K562 (cell line): ENCODE results near the gene LATS2. TPM values are rescaled to one million over a fixed set of nuclear protein-coding genes. Genes with fewer than 3 reads are reported as not detected.

Experiments
- ATAC-seq: fragments of 200-7000 bp; cut with Tn5 transposase; 3 replicates; pipeline ENCODE4 v1.9.1; 2020; ENCODE audit warnings: moderate library complexity
- BruUV-seq: library from RNA; stranded (reverse); fragments of 400-500 nt; replicated peaks from 2 replicates; lab custom pipeline; 2021; lab: Mats Ljungman, UMichigan
- CTCF ChIA-PET: fragments of 300-600 bp; formaldehyde crosslinking; extraction: SDS; loops from one replicate; lab custom pipeline; 2021; ENCODE audit warnings: low intra/inter-chr PET ratio; lab: Yijun Ruan, JAX
- POLR2A ChIA-PET: fragments of 300-600, 350-650 bp; sonication (Branson Sonifier 250); formaldehyde crosslinking; extraction: SDS; loops from one replicate; lab custom pipeline; 2021; ENCODE audit warnings: antibody characterized with exemption, inconsistent platforms; lab: Yijun Ruan, JAX
- DNase-seq, 4 experiments: peaks; one replicate each; pipeline versions ENCODE4 v3.0.0 to v3.0.0-alpha.2; 2011 to 2018; ENCODE audit warnings: low spot score in 3 of 4, mixed read lengths in 3 of 4; ENCODE audit errors: extremely low read depth in 1 of 4
- FAIRE-seq: peaks from 2 replicates; lab custom pipeline; 2011; peaks lifted over from hg19 to GRCh38; lab: Jason Lieb, UNC
- H2AFZ ChIP-seq: 2 replicates; pipeline ENCODE4 v1.6.0; 2011; ENCODE audit warnings: low read depth, low read length, control low read depth, inconsistent platforms
- H3K27ac ChIP-seq: fragments of 200-600 bp; 3 replicates; pipeline ENCODE4 v1.8.0; 2011; ENCODE audit warnings: low read depth, mild to moderate bottlenecking, control low read depth, inconsistent platforms, low read length, moderate library complexity, mixed read lengths; ENCODE audit errors: extremely low read depth
- H3K27me3 ChIP-seq, 2 experiments: fragments of 300-600 bp in 1 of 2; 2 replicates in 1 of 2; 3 replicates in 1 of 2; pipeline versions ENCODE4 v1.6.0 to v1.8.0; 2011; ENCODE audit warnings: inconsistent platforms in 2 of 2, low read length in 2 of 2, mild to moderate bottlenecking in 1 of 2, mixed read lengths in 1 of 2, moderate library complexity in 1 of 2; ENCODE audit not compliant: control insufficient read depth in 2 of 2, insufficient read depth in 2 of 2
- H3K36me3 ChIP-seq: fragments of 300-600 bp; 3 replicates; pipeline ENCODE4 v1.8.0; 2011; ENCODE audit warnings: mild to moderate bottlenecking, low read length, inconsistent platforms; ENCODE audit not compliant: control insufficient read depth, insufficient read depth
- H3K4me1 ChIP-seq, 2 experiments: fragments of 200-600 bp in 1 of 2; replicated peaks in 1 of 2; 2 replicates in 1 of 2; 3 replicates in 1 of 2; pipeline versions ENCODE4 v1.5.1 to v1.8.0; 2011; ENCODE audit warnings: inconsistent platforms in 2 of 2, low read length in 2 of 2, mild to moderate bottlenecking in 1 of 2, mixed read lengths in 1 of 2, moderate library complexity in 1 of 2; ENCODE audit not compliant: control insufficient read depth in 2 of 2, insufficient read depth in 2 of 2
- H3K4me2 ChIP-seq: 2 replicates; pipeline ENCODE4 v1.6.1; 2011; ENCODE audit warnings: low read length, control low read depth, inconsistent platforms, mixed read lengths; ENCODE audit not compliant: insufficient read depth
- H3K4me3 ChIP-seq: fragments of 200-600 bp; sonication (generic), shearing (Covaris generic); 2 replicates; pipeline ENCODE4 v1.5.1; 2016; ENCODE audit warnings: control low read depth, inconsistent platforms
- H3K79me2 ChIP-seq: fragments of 200-600 bp; 3 replicates; pipeline ENCODE4 v1.8.0; 2011; ENCODE audit warnings: low read length, inconsistent platforms; ENCODE audit not compliant: control insufficient read depth, insufficient read depth
- H3K9ac ChIP-seq, 2 experiments: 2 replicates each; pipeline versions ENCODE4 v1.6.0 to v1.6.1; 2011; ENCODE audit warnings: low read depth in 2 of 2, low read length in 2 of 2, control low read depth in 1 of 2, inconsistent platforms in 1 of 2, mild to moderate bottlenecking in 1 of 2, mixed read lengths in 1 of 2; ENCODE audit not compliant: insufficient read depth in 1 of 2
- H3K9me1 ChIP-seq: one replicate; pipeline ENCODE4 v1.6.0; 2011; ENCODE audit warnings: inconsistent platforms, mild to moderate bottlenecking, low read length, moderate library complexity; ENCODE audit not compliant: control insufficient read depth, insufficient read depth
- H3K9me3 ChIP-seq: replicated peaks from 2 replicates; pipeline ENCODE4 v1.5.1; 2011; ENCODE audit warnings: low read depth, low read length, inconsistent platforms; ENCODE audit not compliant: control insufficient read depth, insufficient read depth
- H4K20me1 ChIP-seq: replicated peaks from 2 replicates; pipeline ENCODE4 v1.6.1; 2011; ENCODE audit warnings: low read length, inconsistent platforms, mixed read lengths; ENCODE audit not compliant: control insufficient read depth, insufficient read depth
- ADNP ChIP-seq: fragments of 200-800 bp; sonication (Bioruptor generic); IDR thresholded peaks from 2 replicates; pipeline ENCODE4 v1.6.1; 2016; ENCODE audit warnings: missing genetic modification characterization, missing compliant biosample characterization
- CHD2 ChIP-seq: IDR thresholded peaks from 2 replicates; pipeline ENCODE4 v1.6.1; 2011; ENCODE audit warnings: low read depth, low read length
- FOXK2 ChIP-seq, 2 experiments: fragments of 450-650 bp; IDR thresholded peaks in 1 of 2; conservative IDR thresholded peaks in 1 of 2; 2 replicates each; pipeline ENCODE4 v1.6.1; 2016; ENCODE audit warnings: low read depth in 2 of 2, mild to moderate bottlenecking in 1 of 2
- NR1H2 ChIP-seq: sonication (generic); formaldehyde crosslinking; IDR thresholded peaks from 2 replicates; pipeline ENCODE4 v1.4.0; 2020; ENCODE audit warnings: mild to moderate bottlenecking, missing genetic modification reagents
- RAD21 ChIP-seq, 2 experiments: fragments of 250-450 bp in 1 of 2; fragments of 450-650 bp in 1 of 2; sonication (Bioruptor Pico) in 1 of 2; formaldehyde crosslinking in 1 of 2; IDR thresholded peaks in 1 of 2; conservative IDR thresholded peaks in 1 of 2; 2 replicates each; pipeline versions ENCODE4 v1.4.0 to v1.8.0; 2020 to 2022; ENCODE audit warnings: mild to moderate bottlenecking in 2 of 2, moderate library complexity in 1 of 2
- WGBS: fragments of 100-300 bp; shearing (Covaris generic); methylation state at CpG from one replicate; pipeline ENCODE4 v1.1.6; 2016; ENCODE audit warnings: low coverage, mixed read lengths; ENCODE audit not compliant: insufficient coverage; ENCODE audit errors: missing lambda C conversion rate; 5-methylcytosine and 5-hydroxymethylcytosine counted together
- in situ Hi-C: fragments of 300-500 bp; cut with MboI; formaldehyde crosslinking; loops from 4 replicates; pipeline ENCODE4 v1.15.0; 2018; ENCODE audit warnings: inconsistent platforms, mixed read lengths
- intact Hi-C: fragments of 100-400 bp; cut with micrococcal nuclease; formaldehyde crosslinking; loops from 2 replicates; pipeline ENCODE4 v1.14.2; 2022
- polyA plus RNA-seq, 8 experiments: library from polyadenylated mRNA; depleted of rRNA in 4 of 8; stranded (reverse) in 5 of 8; unstranded in 3 of 8; fragments of >200 nt; fragmentation: Nextera tagmentation in 2 of 8; fragmentation: Illumina TruSeq in 1 of 8; extraction: Ambion mirVana in 2 of 8; extraction: Trizol in 1 of 8; gene quantifications; 2 replicates each; pipeline versions ENCODE4 v1.2.1 to v1.2.3, GENCODE V29; 2011 to 2014; ENCODE audit warnings: inconsistent platforms in 1 of 8, missing spikeins in 1 of 8
- total RNA-seq, 7 experiments: library from RNA; depleted of rRNA in 6 of 7; stranded (reverse); fragments of >200 nt in 6 of 7; fragmentation: Illumina TruSeq in 2 of 7; extraction: Trizol in 2 of 7; gene quantifications; 2 replicates each; pipeline versions ENCODE4 v1.2.1 to v1.2.3, GENCODE V29; 2011 to 2021; ENCODE audit warnings: low replicate concordance in 1 of 7
- TF ChIP-seq, protein P1 (sequence below): fragments of 450-650 bp; IDR thresholded peaks from 2 replicates; pipeline ENCODE4 v1.6.1; 2018; ENCODE audit warnings: mild to moderate bottlenecking, low read depth; ENCODE audit not compliant: partially characterized antibody
- TF ChIP-seq, protein P2 (sequence below): sonication (generic); formaldehyde crosslinking; IDR thresholded peaks from 2 replicates; pipeline ENCODE4 v1.8.0; 2022; ENCODE audit warnings: mild to moderate bottlenecking, missing genetic modification reagents
- TF ChIP-seq, protein P3 (sequence below): fragments of 250-450 bp; sonication (Bioruptor Pico); IDR thresholded peaks from 2 replicates; pipeline ENCODE4 v1.5.0; 2021

LATS2 gene
- total and polyA plus RNA-seq, 9 of the 15 experiments (the other 6 are each of a cell fraction or from before 2014, with no cell fraction given), result 0.18 to 3.7 (median 0.76) TPM

DNA sequence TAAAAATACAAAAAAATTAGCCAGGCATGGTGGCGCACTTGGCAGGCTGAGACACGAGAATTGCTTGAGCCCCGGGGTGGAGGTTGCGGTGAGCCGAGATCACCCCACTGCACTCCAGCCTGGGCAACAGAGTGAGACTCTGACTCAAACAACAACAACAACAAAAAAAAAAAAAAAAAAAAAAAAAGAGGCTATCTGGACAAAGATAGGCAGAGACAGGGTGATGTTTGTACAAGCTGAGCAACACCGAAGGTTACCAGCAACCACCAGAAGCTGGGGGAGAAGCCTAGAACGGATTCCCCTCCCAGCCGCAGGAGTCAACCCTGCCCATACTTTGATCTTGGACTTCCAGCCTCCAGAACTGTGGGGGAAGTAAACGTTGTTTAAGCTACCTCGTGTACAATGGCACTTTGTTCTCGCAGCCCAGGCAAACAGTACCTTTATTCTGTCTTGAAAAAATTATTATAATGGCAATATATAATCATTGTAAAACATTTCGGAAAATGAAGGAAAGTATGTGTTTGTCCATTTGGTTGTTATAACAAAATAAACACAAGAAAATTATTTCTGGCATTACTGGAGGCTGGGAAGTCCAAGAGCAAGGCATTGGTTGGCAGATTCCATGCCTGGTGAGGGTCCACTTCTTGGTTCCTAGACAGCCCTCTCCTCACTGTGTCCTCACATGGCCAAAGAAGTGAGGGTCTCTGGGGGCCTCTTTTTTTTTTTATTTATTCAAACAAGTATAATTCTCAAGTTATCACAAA is 39.8 kb upstream of the LATS2 start:
- BruUV-seq, result no TSS peak
- Histone ChIP-seq H3K27ac (no peak overlapping the region), H3K9me3 (no peaks in the 10 kb centered on the region), H3K9ac (no peak overlapping the region), H3K36me3 (no peaks in the 10 kb centered on the region), H3K4me2 (no peak overlapping the region), H4K20me1 (no peaks in the 10 kb centered on the region), H3K4me3 (no peak overlapping the region), H3K79me2 (no peaks in the 10 kb centered on the region), H3K9me1 (no peaks in the 10 kb centered on the region), H2AFZ (no peak overlapping the region), H3K27me3 (no peaks in the 10 kb centered on the region; a peak in 2 of 5 replicates)
- intact Hi-C loops, result loop anchor here (10.0 kb wide), 1 partner anchor 374 kb away; no protein-coding TSS in a partner anchor
- DNase-seq, result no peak
- ATAC-seq, result no peak
- 14% methylated on average over 6 of the region's 12 CpGs for WGBS
- in situ Hi-C loops, result loop anchor here (10.0 kb wide), 1 partner anchor 156 kb away; no protein-coding TSS in a partner anchor
- FAIRE-seq, result no peak
- TF ChIP-seq, protein P1, sequence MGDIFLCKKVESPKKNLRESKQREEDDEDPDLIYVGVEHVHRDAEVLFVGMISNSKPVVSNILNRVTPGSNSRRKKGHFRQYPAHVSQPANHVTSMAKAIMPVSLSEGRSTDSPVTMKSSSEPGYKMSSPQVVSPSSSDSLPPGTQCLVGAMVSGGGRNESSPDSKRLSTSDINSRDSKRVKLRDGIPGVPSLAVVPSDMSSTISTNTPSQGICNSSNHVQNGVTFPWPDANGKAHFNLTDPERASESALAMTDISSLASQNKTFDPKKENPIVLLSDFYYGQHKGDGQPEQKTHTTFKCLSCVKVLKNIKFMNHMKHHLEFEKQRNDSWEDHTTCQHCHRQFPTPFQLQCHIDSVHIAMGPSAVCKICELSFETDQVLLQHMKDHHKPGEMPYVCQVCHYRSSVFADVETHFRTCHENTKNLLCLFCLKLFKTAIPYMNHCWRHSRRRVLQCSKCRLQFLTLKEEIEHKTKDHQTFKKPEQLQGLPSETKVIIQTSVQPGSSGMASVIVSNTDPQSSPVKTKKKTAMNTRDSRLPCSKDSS, result no peak
- no peak for TF ChIP-seq NR1H2 (CRISPR knock-in tag)
- TF ChIP-seq RAD21 (CRISPR knock-in tag; conservative IDR thresholded peaks at IDR 0.05 in 1 of 2, IDR thresholded peaks at IDR 0.05 in 1 of 2), result no peak
- no peak for TF ChIP-seq ADNP (tag)
- TF ChIP-seq, protein P2, sequence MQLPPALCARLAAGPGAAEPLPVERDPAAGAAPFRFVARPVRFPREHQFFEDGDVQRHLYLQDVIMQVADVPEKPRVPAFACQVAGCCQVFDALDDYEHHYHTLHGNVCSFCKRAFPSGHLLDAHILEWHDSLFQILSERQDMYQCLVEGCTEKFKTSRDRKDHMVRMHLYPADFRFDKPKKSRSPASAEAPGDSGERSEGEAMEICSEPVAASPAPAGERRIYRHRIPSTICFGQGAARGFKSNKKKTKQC, result no peak
- no peak for TF ChIP-seq FOXK2 (conservative IDR thresholded peaks at IDR 0.05 in 1 of 2, IDR thresholded peaks at IDR 0.05 in 1 of 2; ENCODE audit: low read depth in 2 of 2)
- TF ChIP-seq, protein P3, sequence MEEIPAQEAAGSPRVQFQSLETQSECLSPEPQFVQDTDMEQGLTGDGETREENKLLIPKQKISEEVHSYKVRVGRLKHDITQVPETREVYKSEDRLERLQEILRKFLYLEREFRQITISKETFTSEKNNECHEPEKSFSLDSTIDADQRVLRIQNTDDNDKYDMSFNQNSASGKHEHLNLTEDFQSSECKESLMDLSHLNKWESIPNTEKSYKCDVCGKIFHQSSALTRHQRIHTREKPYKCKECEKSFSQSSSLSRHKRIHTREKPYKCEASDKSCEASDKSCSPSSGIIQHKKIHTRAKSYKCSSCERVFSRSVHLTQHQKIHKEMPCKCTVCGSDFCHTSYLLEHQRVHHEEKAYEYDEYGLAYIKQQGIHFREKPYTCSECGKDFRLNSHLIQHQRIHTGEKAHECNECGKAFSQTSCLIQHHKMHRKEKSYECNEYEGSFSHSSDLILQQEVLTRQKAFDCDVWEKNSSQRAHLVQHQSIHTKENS (CRISPR knock-in tag), result no peak
- TF ChIP-seq CHD2, result no peak
- TF ChIP-seq, all 486 proteins: peak for 0
- no peaks in the 10 kb centered on the region; a peak in 1 of 5 replicates for H3K4me1 ChIP-seq
- ChIA-PET POLR2A (interaction anchor here (0.5 kb wide), 1 partner anchor 412 kb away, joined by 3 read pairs; no protein-coding TSS in a partner anchor), CTCF (no interaction called here)
